ENCODE measurements around the gene CEP112.

The CEP112 gene

GRCh38 chr17:65755799-65756198 lies 436.1 kb downstream of the CEP112 start:
- no peak for TF ChIP-seq POLR2AphosphoS5 (IDR thresholded peaks at IDR 0.05; ENCODE audit: borderline replicate concordance, low read depth, low read length)
- no peak for TF ChIP-seq EZH2 (IDR thresholded peaks at IDR 0.05)
- TF ChIP-seq FOXP2 (optimal IDR thresholded peaks at IDR 0.05; ENCODE audit: control extremely low read depth, extremely low read length, insufficient read depth), result no peak
- Histone ChIP-seq H3K9ac (ENCODE audit: insufficient read length) (no peak overlapping the region), H3K27ac (no peak overlapping the region), H3K4me3 (no peak overlapping the region), H3K9me3 (ENCODE audit: low read depth, low read length) (no peaks in the 10 kb centered on the region), H3K36me3 (ENCODE audit: insufficient read depth, low read length) (no peaks in the 10 kb centered on the region)
- DNase-seq (ENCODE audit: low read depth, low spot score), result no peak

DNA sequence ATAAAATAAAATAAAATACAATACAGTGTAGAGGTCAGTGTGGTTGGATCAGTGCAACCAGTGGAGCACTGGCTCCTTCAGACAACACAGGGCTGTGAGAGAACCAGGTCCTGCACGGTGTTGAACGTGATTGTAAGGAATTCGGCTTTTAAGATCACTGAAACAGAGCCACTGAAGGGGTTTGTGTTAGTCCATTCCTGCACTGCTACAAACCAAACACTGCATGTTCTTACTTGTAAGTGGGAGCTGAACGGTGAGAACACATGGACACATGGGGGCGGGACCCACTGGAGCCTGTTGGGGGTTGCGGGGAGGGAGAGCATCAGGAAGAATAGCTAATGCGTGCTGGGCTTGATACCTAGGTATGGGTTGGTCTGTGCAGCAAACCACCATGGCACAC lies 437.3 kb downstream of the CEP112 start:
- H3K27ac ChIP-seq, result no peak overlapping the region
- H3K36me3 ChIP-seq (ENCODE audit: insufficient read depth, low read length), result no peaks in the 10 kb centered on the region
- H3K4me3 ChIP-seq, result no peak overlapping the region
- no peak for DNase-seq (ENCODE audit: low read depth, low spot score)
- no peak for TF ChIP-seq EZH2 (IDR thresholded peaks at IDR 0.05)
- TF ChIP-seq FOXP2 (optimal IDR thresholded peaks at IDR 0.05; ENCODE audit: control extremely low read depth, extremely low read length, insufficient read depth), result no peak
- no peak for TF ChIP-seq POLR2AphosphoS5 (IDR thresholded peaks at IDR 0.05; ENCODE audit: borderline replicate concordance, low read depth, low read length)
- no peak overlapping the region for H3K9ac ChIP-seq (ENCODE audit: insufficient read length)
- no peaks in the 10 kb centered on the region for H3K9me3 ChIP-seq (ENCODE audit: low read depth, low read length)

DNA sequence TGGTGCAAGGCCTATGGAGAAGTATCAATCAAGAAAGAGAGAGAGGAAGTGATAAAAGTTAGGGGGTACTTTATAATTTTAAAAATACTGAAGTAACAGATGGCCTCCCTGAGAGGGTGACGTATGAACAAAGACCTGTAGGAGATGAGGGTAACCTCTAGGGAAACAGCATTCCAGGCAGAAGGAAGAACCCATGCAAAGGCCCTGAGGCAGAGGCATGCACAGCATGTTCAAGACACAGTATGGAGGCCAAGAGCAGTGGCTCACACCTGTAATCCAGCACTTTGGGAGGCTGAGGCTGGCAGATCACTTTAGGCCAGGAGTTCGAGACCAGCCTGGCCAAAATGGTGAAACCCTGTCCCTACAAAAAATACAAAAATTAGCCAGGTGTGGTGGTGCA lies 437.9 kb downstream of the CEP112 start:
- TF ChIP-seq EZH2 (IDR thresholded peaks at IDR 0.05) (no peak), POLR2AphosphoS5 (IDR thresholded peaks at IDR 0.05; ENCODE audit: borderline replicate concordance, low read depth, low read length) (no peak), FOXP2 (optimal IDR thresholded peaks at IDR 0.05; ENCODE audit: control extremely low read depth, extremely low read length, insufficient read depth) (no peak)

GRCh38 chr17:65753348-65753747 lies 438.6 kb downstream of the CEP112 start:
- DNase-seq (ENCODE audit: low read depth, low spot score), result no peak
- Histone ChIP-seq H3K9ac (ENCODE audit: insufficient read length) (no peak overlapping the region), H3K4me3 (no peak overlapping the region), H3K36me3 (ENCODE audit: insufficient read depth, low read length) (no peaks in the 10 kb centered on the region), H3K9me3 (ENCODE audit: low read depth, low read length) (no peaks in the 10 kb centered on the region), H3K27ac (no peak overlapping the region)
- no peak for TF ChIP-seq EZH2 (IDR thresholded peaks at IDR 0.05)
- TF ChIP-seq FOXP2 (optimal IDR thresholded peaks at IDR 0.05; ENCODE audit: control extremely low read depth, extremely low read length, insufficient read depth), result no peak
- TF ChIP-seq POLR2AphosphoS5 (IDR thresholded peaks at IDR 0.05; ENCODE audit: borderline replicate concordance, low read depth, low read length), result no peak

More for the DNA sequence above, 437.9 kb downstream of the CEP112 start:
- Histone ChIP-seq H3K4me3 (no peak overlapping the region), H3K27ac (no peak overlapping the region), H3K36me3 (ENCODE audit: insufficient read depth, low read length) (no peaks in the 10 kb centered on the region), H3K9me3 (ENCODE audit: low read depth, low read length) (no peaks in the 10 kb centered on the region), H3K9ac (ENCODE audit: insufficient read length) (no peak overlapping the region)
- DNase-seq (ENCODE audit: low read depth, low spot score), result no peak

DNA sequence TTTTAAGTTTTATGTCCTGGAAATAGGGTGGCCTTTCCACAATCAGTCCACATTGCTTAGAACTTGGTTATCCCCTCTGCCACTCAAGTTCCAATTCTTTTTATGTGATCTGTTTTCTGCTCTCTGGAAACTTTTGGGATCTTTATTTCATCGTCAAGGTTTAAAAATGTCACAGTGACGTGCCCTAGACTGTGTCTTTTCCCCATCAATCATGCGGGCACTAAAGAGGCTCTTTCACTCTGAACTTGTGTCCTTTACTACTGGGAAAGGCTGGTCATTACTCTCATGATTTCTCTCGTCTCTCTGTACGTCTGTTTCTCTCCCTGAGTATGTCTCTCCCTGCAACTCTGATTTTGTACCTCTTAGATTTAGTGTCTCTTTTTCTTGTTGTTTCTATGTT lies 440.7 kb downstream of the CEP112 start:
- Histone ChIP-seq H3K4me3 (no peak overlapping the region), H3K36me3 (ENCODE audit: insufficient read depth, low read length) (no peaks in the 10 kb centered on the region), H3K9ac (ENCODE audit: insufficient read length) (no peak overlapping the region), H3K9me3 (ENCODE audit: low read depth, low read length) (no peaks in the 10 kb centered on the region), H3K27ac (no peak overlapping the region)
- TF ChIP-seq FOXP2 (optimal IDR thresholded peaks at IDR 0.05; ENCODE audit: control extremely low read depth, extremely low read length, insufficient read depth), result no peak
- TF ChIP-seq POLR2AphosphoS5 (IDR thresholded peaks at IDR 0.05; ENCODE audit: borderline replicate concordance, low read depth, low read length), result no peak
- TF ChIP-seq EZH2 (IDR thresholded peaks at IDR 0.05), result no peak
- DNase-seq (ENCODE audit: low read depth, low spot score), result no peak

- peak; percentile 3 for DNase-seq (ENCODE audit: low read depth, low spot score)
- Histone ChIP-seq H3K36me3 (ENCODE audit: insufficient read depth, low read length) (no peaks in the 10 kb centered on the region), H3K27ac (no peak overlapping the region), H3K9ac (ENCODE audit: insufficient read length) (no peak overlapping the region), H3K9me3 (ENCODE audit: low read depth, low read length) (no peaks in the 10 kb centered on the region), H3K4me3 (no peak overlapping the region)
- TF ChIP-seq POLR2AphosphoS5 (IDR thresholded peaks at IDR 0.05; ENCODE audit: borderline replicate concordance, low read depth, low read length) (no peak), EZH2 (IDR thresholded peaks at IDR 0.05) (no peak), FOXP2 (optimal IDR thresholded peaks at IDR 0.05; ENCODE audit: control extremely low read depth, extremely low read length, insufficient read depth) (no peak)
Measured at GRCh38 chr17:65750631-65751115, 441.3 kb downstream of the CEP112 start.

DNA sequence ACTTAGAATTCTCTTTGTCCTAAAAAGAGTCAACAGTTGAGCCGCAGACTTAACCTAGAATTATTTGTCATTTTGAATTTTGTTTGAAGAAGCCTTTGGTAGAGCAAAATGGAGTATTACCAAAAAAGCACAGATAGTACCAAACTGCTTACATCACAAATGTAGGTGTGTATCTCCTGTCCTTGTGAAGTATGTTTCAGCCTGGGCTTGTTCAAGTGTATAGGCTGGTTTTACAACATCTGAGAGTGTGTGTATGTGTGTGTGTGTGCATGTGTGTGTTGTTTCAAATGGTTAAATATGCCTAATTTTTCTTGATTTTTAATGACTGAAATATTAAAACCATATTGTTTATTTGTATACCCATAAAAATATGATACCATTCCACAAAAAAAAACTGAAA lies 441.8 kb downstream of the CEP112 start:
- H3K9me3 ChIP-seq (ENCODE audit: low read depth, low read length), result no peaks in the 10 kb centered on the region
- no peak overlapping the region for H3K9ac ChIP-seq (ENCODE audit: insufficient read length)
- H3K4me3 ChIP-seq, result no peak overlapping the region
- H3K36me3 ChIP-seq (ENCODE audit: insufficient read depth, low read length), result no peaks in the 10 kb centered on the region
- no peak for DNase-seq (ENCODE audit: low read depth, low spot score)
- TF ChIP-seq EZH2 (IDR thresholded peaks at IDR 0.05) (no peak), POLR2AphosphoS5 (IDR thresholded peaks at IDR 0.05; ENCODE audit: borderline replicate concordance, low read depth, low read length) (no peak), FOXP2 (optimal IDR thresholded peaks at IDR 0.05; ENCODE audit: control extremely low read depth, extremely low read length, insufficient read depth) (no peak)
- no peak overlapping the region for H3K27ac ChIP-seq

DNA sequence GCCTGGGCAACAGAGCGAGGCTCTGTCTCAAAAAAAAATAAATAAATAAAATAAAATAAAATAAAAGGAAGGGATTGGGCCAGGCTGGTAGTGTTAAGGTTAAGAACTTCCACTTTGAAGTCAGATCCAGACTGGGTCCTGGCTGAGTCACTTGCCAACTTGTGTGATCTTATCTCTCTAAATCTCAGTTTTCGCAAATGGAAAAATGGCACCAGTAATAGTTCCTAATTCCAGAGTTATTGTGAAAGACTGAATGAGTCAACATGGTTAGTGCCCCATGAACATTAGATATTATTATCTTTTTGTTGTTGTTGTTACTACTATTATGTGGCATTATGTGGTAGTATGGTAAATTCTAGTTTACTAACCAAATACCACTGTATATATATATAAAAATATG lies 442.5 kb downstream of the CEP112 start:
- TF ChIP-seq EZH2 (IDR thresholded peaks at IDR 0.05) (no peak), POLR2AphosphoS5 (IDR thresholded peaks at IDR 0.05; ENCODE audit: borderline replicate concordance, low read depth, low read length) (no peak), FOXP2 (optimal IDR thresholded peaks at IDR 0.05; ENCODE audit: control extremely low read depth, extremely low read length, insufficient read depth) (no peak)
- Histone ChIP-seq H3K9ac (ENCODE audit: insufficient read length) (no peak overlapping the region), H3K27ac (no peak overlapping the region), H3K4me3 (no peak overlapping the region), H3K36me3 (ENCODE audit: insufficient read depth, low read length) (no peaks in the 10 kb centered on the region), H3K9me3 (ENCODE audit: low read depth, low read length) (no peaks in the 10 kb centered on the region)
- no peak for DNase-seq (ENCODE audit: low read depth, low spot score)

DNA sequence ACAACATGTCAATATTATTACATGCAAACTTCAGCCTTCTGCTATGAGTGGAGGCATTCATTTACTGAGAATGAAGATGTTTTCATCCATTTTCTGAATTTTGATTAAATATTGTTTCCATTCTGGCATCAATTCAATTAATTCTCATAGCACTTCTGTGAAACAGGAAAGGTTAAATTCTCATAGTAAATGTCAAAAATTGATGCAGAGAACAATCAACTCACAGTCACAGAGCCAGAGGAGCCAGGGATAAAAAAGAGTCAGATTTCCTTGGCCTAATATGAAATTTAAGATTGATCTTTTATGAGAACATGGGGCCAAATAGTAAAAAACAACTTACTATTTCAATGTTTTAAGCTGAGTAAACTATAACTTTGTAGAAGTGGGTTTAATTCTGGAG lies 446.7 kb downstream of the CEP112 start:
- no peak for DNase-seq (ENCODE audit: low read depth, low spot score)

More for the DNA sequence above, 446.7 kb downstream of the CEP112 start:
- no peak overlapping the region for H3K4me3 ChIP-seq
- H3K36me3 ChIP-seq (ENCODE audit: insufficient read depth, low read length), result no peaks in the 10 kb centered on the region
- H3K9me3 ChIP-seq (ENCODE audit: low read depth, low read length), result no peaks in the 10 kb centered on the region
- TF ChIP-seq FOXP2 (optimal IDR thresholded peaks at IDR 0.05; ENCODE audit: control extremely low read depth, extremely low read length, insufficient read depth) (no peak), EZH2 (IDR thresholded peaks at IDR 0.05) (no peak), POLR2AphosphoS5 (IDR thresholded peaks at IDR 0.05; ENCODE audit: borderline replicate concordance, low read depth, low read length) (no peak)
- no peak overlapping the region for H3K9ac ChIP-seq (ENCODE audit: insufficient read length)
- no peak overlapping the region for H3K27ac ChIP-seq

Measured in SK-N-MC (cell line).